Tibial nerve (tissue), 4 donors: ENCODE results near the gene PHKA1. TPM values are rescaled to one million over a fixed set of nuclear protein-coding genes. Genes with fewer than 3 reads are reported as not detected.

Source experiments
- DNase-seq, 2 donors: peaks; one replicate each; pipeline ENCODE4 v3.0.0-alpha.2; 2019; ENCODE audit warnings: low spot score in 2 of 2
- H3K27ac ChIP-seq, 4 donors: fragments of 200-600 bp; sonication (generic) in 3 of 4; one replicate each; pipeline ENCODE4 v1.5.1; 2017 to 2019; ENCODE audit warnings: mild to moderate bottlenecking in 1 of 4
- H3K27me3 ChIP-seq, 2 donors: fragments of 200-600 bp; sonication (generic) in 1 of 2; one replicate each; pipeline versions ENCODE4 v1.5.1 to v1.6.0; 2017 to 2019
- H3K36me3 ChIP-seq, 3 donors: fragments of 200-600 bp; sonication (generic); one replicate each; pipeline ENCODE4 v1.5.1; 2018 to 2019
- H3K4me1 ChIP-seq, 4 donors: fragments of 200-600 bp; sonication (generic) in 3 of 4; one replicate each; pipeline ENCODE4 v1.5.1; 2017 to 2019
- H3K4me3 ChIP-seq, 4 donors: fragments of 200-600 bp; sonication (generic) in 3 of 4; one replicate each; pipeline ENCODE4 v1.5.1; 2017 to 2019; ENCODE audit warnings: mild to moderate bottlenecking in 1 of 4, moderate library complexity in 1 of 4
- H3K9me3 ChIP-seq, 4 donors: fragments of 200-600 bp; sonication (generic) in 3 of 4; one replicate each; pipeline ENCODE4 v1.5.1; 2017 to 2019
- EP300 ChIP-seq, 2 donors: sonication (generic); formaldehyde crosslinking; IDR thresholded peaks; one replicate each; pipeline ENCODE4 v1.6.1; 2017; ENCODE audit warnings: antibody characterized with exemption in 2 of 2, mild to moderate bottlenecking in 1 of 2
- POLR2A ChIP-seq, 2 donors: fragments of 450-650 bp; IDR thresholded peaks; one replicate each; pipeline ENCODE4 v1.6.1; 2017; ENCODE audit warnings: antibody characterized with exemption in 2 of 2, mild to moderate bottlenecking in 2 of 2, moderate library complexity in 2 of 2
- WGBS, 2 donors: methylation state at CpG; one replicate each; pipeline ENCODE4 v1.1.5; 2018; 5-methylcytosine and 5-hydroxymethylcytosine counted together
- small RNA-seq: library from RNA; depleted of rRNA; stranded (forward); fragments of <200 nt; gene quantifications from one replicate; pipeline ENCODE3, GENCODE V24; 2016
- total RNA-seq, 4 donors: library from RNA; depleted of rRNA; stranded (reverse); fragments of >200 nt; gene quantifications; one replicate each; pipeline ENCODE4 v1.1.0, GENCODE V29; 2016
- TF ChIP-seq, protein P1 (sequence below), 5 experiments: fragments of 200-600 bp in 3 of 5; fragments of 450-650 bp in 2 of 5; sonication (generic) in 3 of 5; IDR thresholded peaks; one replicate each; pipeline ENCODE4 v1.5.1; 2016 to 2019; ENCODE audit warnings: antibody characterized with exemption in 5 of 5, mild to moderate bottlenecking in 3 of 5, moderate library complexity in 2 of 5

PHKA1 gene
- total RNA-seq, 4 donors from 2014 or later: 2.0 to 4.2 (median 3.2) TPM

DNA sequence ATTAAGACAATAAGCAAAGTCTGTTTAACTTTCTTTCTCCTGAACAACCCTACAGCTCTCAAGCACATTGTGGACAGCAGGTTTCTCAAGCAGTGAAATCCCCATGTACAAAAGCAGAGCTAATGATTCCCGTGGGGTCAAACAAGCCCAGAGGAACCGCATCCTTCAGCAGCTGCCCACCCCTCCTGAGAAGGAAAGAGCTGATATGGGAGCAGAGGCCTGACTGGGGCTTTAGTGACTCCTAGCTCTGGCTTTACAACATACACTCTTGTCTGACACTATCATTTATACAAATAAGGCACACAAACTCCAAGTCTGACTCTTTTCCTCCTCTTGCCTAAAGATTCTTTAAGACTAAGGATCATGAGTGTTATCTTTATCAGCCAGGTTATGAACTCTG lies 174.3 kb downstream of the PHKA1 start:
- H3K27ac ChIP-seq: no peak overlapping the region

DNA sequence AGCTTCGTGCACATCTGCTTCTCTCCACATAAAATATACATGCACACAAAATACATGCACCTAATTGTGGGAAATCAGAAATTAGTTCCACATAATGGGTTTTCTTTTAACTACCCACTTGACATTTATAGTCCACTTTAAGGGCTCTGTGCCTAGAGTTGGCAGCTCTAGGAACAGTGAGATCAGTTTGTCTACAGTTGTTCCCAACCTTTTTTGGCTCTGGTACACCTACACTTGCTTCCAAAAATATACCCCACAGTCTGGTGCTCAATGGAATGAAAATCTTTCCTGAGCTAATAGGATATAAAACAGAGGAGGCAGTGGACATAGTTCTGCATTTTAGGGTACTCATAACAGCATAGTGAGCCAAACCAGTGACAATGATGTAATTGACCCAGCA lies 177.6 kb downstream of the PHKA1 start:
- no peak overlapping the region for H3K4me3 ChIP-seq
- no peaks in the 10 kb centered on the region for H3K36me3 ChIP-seq
- no peak for DNase-seq
- WGBS, 2 donors: 73 to 90% methylated on average over 1 of the region's 1 CpG
- H3K4me1 ChIP-seq: no peaks in the 10 kb centered on the region
- no peaks in the 10 kb centered on the region for H3K9me3 ChIP-seq
- no peaks in the 10 kb centered on the region for H3K27me3 ChIP-seq
- no peak overlapping the region for H3K27ac ChIP-seq
- TF ChIP-seq, protein P1, sequence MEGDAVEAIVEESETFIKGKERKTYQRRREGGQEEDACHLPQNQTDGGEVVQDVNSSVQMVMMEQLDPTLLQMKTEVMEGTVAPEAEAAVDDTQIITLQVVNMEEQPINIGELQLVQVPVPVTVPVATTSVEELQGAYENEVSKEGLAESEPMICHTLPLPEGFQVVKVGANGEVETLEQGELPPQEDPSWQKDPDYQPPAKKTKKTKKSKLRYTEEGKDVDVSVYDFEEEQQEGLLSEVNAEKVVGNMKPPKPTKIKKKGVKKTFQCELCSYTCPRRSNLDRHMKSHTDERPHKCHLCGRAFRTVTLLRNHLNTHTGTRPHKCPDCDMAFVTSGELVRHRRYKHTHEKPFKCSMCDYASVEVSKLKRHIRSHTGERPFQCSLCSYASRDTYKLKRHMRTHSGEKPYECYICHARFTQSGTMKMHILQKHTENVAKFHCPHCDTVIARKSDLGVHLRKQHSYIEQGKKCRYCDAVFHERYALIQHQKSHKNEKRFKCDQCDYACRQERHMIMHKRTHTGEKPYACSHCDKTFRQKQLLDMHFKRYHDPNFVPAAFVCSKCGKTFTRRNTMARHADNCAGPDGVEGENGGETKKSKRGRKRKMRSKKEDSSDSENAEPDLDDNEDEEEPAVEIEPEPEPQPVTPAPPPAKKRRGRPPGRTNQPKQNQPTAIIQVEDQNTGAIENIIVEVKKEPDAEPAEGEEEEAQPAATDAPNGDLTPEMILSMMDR (IDR thresholded peaks at IDR 0.05): no peak
- TF ChIP-seq POLR2A (IDR thresholded peaks at IDR 0.05) (no peak), EP300 (IDR thresholded peaks at IDR 0.05) (no peak)

More for the DNA sequence above, 174.3 kb downstream of the PHKA1 start:
- no peak for TF ChIP-seq EP300 (IDR thresholded peaks at IDR 0.05)
- TF ChIP-seq POLR2A (IDR thresholded peaks at IDR 0.05): no peak
- TF ChIP-seq, protein P1 (IDR thresholded peaks at IDR 0.05): no peak
- Histone ChIP-seq H3K27me3 (no peaks in the 10 kb centered on the region), H3K4me1 (no peaks in the 10 kb centered on the region), H3K4me3 (no peak overlapping the region), H3K9me3 (no peaks in the 10 kb centered on the region), H3K36me3 (no peaks in the 10 kb centered on the region)
- WGBS, 2 donors: 61 to 90% methylated on average over 2 of the region's 2 CpGs
- no peak for DNase-seq

DNA sequence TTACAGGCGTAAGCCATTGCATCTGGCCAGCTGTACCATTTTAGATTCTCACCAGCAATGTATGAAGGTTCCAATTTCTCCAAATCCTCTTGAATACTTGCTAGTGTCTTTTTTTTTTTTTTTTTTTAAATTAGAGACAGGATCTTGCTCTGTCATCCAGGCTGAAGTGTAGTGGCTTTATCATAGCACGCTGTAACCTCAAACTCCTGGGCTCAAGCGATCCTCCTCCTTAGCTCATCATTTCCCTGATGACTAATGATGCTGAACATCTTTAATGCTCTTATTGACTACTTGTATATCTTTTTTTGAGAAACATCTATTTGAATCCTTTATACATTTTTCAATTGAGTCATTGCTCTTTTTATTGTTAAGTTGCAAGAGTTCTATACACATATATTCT lies 181.7 kb downstream of the PHKA1 start:
- Histone ChIP-seq H3K27me3 (peaks cover 0 to 4% of the 10 kb centered on the region in 2 donors), H3K9me3 (no peaks in the 10 kb centered on the region), H3K27ac (no peak overlapping the region), H3K36me3 (no peaks in the 10 kb centered on the region), H3K4me3 (no peak overlapping the region), H3K4me1 (no peaks in the 10 kb centered on the region)
- no peak for TF ChIP-seq POLR2A (IDR thresholded peaks at IDR 0.05)
- TF ChIP-seq, protein P1 (IDR thresholded peaks at IDR 0.05): no peak
- TF ChIP-seq EP300 (IDR thresholded peaks at IDR 0.05): no peak
- WGBS, 2 donors: 94 to 97% methylated on average over 3 of the region's 3 CpGs
- DNase-seq: no peak

Small RNAs within 50 kb of the gene (small RNA-seq; reads per million reads assigned to genes)
- gene BX295541.1 (not detected), gene RF00012 (not detected), gene RNU1-112P (not detected)

Other genes starting within 250 kb of the PHKA1 start
- gene HDAC8, start 141.5 kb downstream of the PHKA1 start, total RNA-seq: 10 to 100 TPM; 28.7 to 33.9 (median 30.0) TPM
- gene DMRTC1B, start 62.6 kb upstream of the PHKA1 start, total RNA-seq: not detected
- not detected for gene FAM236B, start 68.4 kb upstream of the PHKA1 start, total RNA-seq
- gene FAM236D, start 93.9 kb upstream of the PHKA1 start, total RNA-seq: not detected
- not detected for gene FAM236C, start 198.3 kb upstream of the PHKA1 start, total RNA-seq
- not detected for gene FAM236A, start 223.9 kb upstream of the PHKA1 start, total RNA-seq
- not detected for gene DMRTC1, start 229.5 kb upstream of the PHKA1 start, total RNA-seq